AG09309 (cell line): ENCODE data around the gene SLC17A7.

Source experiments
- DNase-seq: peaks from one replicate; pipeline ENCODE4 v3.0.0-alpha.2; 2010; ENCODE audit warnings: low read depth
- H3K4me3 ChIP-seq: 2 replicates; pipeline ENCODE4 v1.5.1; 2011; ENCODE audit warnings: mild to moderate bottlenecking, low read depth, low read length, moderate library complexity; ENCODE audit not compliant: control insufficient read depth
- CTCF ChIP-seq: IDR thresholded peaks from 2 replicates; pipeline ENCODE4 v1.5.1; 2011; ENCODE audit warnings: mild to moderate bottlenecking, low read depth, low read length, inconsistent platforms; ENCODE audit not compliant: insufficient read depth, control insufficient read depth; ENCODE audit errors: missing control alignments

SLC17A7 gene

DNA sequence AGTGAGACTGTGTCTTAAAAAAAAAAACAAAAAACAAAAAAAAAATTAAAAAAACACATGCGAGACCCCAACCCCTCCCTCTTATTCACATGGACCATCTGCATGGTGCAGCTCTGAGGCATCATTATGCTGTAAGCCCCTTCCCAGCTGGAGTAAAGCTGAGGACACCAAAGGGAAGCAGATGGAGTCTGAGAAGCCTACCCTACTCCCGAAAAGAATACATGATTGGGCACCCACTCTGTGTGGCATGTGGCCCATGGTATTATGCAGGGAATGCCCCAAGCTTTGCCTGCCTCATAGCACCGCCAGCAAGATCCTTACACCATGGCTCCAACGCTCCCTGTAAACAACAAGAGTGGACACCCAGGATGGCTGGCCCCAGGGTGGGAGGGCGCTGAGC lies 22.8 kb downstream of the SLC17A7 start:
- no peak for TF ChIP-seq CTCF
- H3K4me3 ChIP-seq, result no peak overlapping the region
- DNase-seq, result no peak

DNA sequence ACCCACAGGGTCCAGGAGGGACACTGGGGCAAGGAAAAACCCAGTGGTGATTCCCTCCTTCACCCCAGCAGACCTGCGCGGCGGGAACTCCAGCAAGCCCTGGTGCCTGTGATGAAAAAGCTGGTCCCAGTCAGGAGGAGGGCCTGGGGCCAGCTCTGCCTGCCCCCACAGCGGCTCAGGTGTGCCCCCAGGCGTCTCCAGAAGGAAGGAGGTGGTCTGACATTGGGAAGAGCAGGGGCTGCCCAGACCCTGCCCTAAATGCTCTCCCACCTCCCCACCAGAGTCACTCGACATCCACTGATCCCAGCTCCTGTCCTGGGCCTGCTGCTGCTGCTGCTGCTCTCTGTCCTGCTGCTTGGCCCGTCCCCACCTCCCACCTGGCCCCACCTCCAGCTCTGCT lies 24.2 kb downstream of the SLC17A7 start:
- no peak overlapping the region for H3K4me3 ChIP-seq
- DNase-seq, result no peak
- no peak for TF ChIP-seq CTCF

GRCh38 chr19:49415810-49416200 lies 25.5 kb downstream of the SLC17A7 start:
- no peak for TF ChIP-seq CTCF
- DNase-seq, result no peak
- no peak overlapping the region for H3K4me3 ChIP-seq

GRCh38 chr19:49415102-49415809 lies 26.1 kb downstream of the SLC17A7 start:
- H3K4me3 ChIP-seq, result no peak overlapping the region
- no peak for TF ChIP-seq CTCF
- no peak for DNase-seq

GRCh38 chr19:49414256-49414655 lies 27.1 kb downstream of the SLC17A7 start:
- H3K4me3 ChIP-seq, result no peak overlapping the region
- no peak for DNase-seq
- TF ChIP-seq CTCF, result no peak

DNA sequence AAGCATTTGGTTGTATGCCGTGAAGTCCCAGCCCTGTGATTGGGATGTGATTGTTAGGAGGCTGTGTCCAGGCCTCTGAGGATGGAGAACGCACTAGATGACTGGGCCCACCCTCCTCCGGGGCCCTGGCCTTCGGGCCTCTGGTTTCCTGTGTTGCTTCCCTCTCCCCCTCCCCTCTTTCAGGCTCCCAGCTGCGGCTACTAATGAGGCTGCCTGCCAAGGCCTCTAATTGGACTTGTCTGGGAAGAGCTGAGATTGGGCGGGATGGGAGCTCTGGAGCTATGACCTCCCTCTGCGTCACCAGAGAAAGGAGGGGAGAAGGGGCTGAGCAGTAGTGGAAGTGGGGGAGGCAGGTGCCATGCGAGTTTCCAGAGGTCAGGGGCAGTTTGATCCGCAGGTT lies 28.0 kb downstream of the SLC17A7 start:
- H3K4me3 ChIP-seq, result no peak overlapping the region

More for the DNA sequence above, 28.0 kb downstream of the SLC17A7 start:
- no peak for DNase-seq
- TF ChIP-seq CTCF, result no peak
